Stimulated activated CD4-positive, alpha-beta T cell treated with anti-CD3 and anti-CD28 coated beads, Interleukin-1b, Interleukin-23, amount 100 ng/mL, for 4 hours (primary cell): Measurements from ENCODE around the gene CSNK1G2.

Experiments used
- DNase-seq, 2 donors: peaks; one replicate each; pipeline ENCODE4 v3.0.0-alpha.2; 2020; ENCODE audit warnings: low read depth in 2 of 2

Gene CSNK1G2

GRCh38 chr19:1918975-1919374, 22.0 kb upstream of the CSNK1G2 start:
- no peak for DNase-seq

DNA sequence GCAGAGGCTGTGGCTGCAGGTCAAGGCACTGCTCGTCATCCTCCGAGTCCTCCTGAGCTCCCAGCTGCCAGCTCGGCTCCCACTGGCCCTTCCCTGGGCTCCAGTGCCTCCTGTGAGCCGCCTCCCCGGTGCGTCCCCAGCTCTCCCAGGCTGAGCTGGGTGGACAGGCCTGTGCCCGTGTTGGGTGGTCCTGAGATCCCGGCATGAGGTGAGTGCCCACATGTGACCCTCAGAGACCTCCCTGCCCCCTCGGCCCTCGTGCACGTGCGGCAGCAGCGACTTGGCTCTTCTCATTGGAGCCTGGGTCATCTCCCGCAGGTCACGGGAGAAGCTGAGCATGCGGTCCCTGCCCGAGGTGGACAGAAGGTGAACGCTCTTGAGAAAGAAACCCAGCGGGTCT, 20.3 kb upstream of the CSNK1G2 start:
- DNase-seq, result no peak

DNA sequence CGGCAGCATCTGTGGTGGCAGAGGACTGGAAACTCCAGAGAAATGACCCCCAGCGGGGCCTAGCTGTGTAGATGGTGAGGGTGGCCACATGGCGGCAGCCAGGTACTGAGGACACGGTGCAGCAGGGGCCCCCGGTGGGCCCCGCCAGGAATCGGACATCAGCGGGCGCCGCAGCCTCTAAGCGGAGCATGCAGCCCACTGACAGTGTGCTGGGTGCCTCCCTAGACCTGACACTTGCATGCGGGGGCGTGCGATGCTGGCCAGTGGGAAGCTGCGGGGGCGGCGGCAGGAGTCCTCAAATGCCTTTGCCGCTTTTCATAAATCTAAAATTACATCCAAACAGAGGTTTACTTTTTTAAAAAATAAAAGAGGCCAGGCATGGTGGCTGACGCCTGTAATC, 19.6 kb upstream of the CSNK1G2 start:
- DNase-seq, result no peak

- DNase-seq, result no peak
Measured at GRCh38 chr19:1921825-1922224, 19.1 kb upstream of the CSNK1G2 start.

DNA sequence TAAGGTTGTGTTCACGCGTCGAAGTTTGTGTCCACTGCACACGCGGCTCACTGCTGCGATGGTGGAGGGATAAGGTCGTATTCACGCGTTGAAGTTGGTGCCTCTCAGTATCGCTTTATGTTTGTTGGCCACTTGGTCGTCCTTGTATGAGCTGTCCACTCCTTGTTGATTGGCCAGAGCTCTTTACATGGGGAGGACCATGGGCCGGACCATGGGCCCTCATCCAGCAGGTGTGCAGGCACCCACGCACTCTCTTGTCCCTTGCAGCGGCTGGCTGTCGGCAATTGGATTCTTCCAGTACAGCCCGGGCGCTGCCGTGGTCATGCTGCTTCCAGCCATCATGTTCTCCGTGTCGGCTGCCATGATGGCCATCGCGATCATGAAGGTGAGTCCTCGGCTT, 18.2 kb upstream of the CSNK1G2 start:
- DNase-seq, result no peak

GRCh38 chr19:1923319-1923718, 17.7 kb upstream of the CSNK1G2 start:
- peak in 1 of 2 donors; percentile 26 for DNase-seq

GRCh38 chr19:1924320-1924961, 16.5 kb upstream of the CSNK1G2 start:
- no peak for DNase-seq

DNA sequence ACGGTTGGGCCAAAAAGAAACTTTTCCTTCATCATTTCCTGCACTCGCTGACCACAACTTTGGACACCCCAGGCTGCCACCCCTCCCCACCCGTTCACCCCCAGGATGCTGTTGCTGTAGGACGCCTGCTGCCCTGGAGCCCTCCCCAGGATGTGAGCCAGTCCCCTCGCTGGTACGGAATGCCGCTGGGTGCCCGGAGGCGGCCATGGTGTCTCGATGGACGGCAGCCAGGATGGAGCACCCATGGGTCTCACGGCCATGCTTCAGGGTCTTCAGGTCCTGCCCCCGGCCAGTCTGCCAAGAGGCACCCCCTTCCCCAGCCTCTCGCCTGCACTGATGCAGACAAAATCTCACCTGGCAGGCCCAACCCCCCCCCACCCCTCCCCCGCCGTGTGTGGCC, 15.4 kb upstream of the CSNK1G2 start:
- DNase-seq, result no peak

DNA sequence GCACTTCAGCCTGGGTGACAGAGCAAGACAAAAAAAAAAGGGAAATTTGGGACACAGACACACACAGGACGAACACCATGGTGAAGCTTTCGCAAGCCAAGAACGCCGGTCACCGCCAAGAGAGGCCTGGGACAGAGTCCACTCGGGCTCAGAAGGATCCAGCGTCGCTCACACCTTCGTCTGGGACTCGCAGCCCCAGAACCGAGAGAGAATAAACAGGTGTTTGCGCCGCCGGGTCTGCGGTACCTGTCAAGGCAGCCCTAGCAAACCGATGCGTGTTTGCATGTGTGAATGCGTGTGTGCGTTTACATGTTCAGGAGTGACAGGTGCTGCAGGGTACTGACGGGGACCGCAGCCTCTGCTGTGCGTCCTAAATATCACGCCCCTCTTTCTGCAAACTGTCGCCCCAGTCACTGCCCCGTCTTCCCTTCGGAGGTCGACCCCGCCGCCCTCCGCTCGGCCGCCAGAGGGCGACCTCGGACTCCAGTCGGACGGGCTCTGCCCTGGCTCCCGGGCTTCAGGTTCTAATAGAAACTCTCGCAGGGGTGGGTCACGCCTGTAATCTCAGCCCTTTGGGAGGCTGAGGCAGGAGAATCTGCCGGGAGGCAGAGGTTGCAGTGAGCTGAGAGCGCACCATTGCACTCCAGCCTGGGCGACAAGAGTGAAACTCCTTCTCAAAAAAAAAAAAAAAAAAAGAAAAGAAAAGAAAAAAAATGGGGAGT, 11.8 kb upstream of the CSNK1G2 start:
- DNase-seq, result peak; percentile 80 to 84

GRCh38 chr19:1931445-1931844, 9.5 kb upstream of the CSNK1G2 start:
- no peak for DNase-seq

DNA sequence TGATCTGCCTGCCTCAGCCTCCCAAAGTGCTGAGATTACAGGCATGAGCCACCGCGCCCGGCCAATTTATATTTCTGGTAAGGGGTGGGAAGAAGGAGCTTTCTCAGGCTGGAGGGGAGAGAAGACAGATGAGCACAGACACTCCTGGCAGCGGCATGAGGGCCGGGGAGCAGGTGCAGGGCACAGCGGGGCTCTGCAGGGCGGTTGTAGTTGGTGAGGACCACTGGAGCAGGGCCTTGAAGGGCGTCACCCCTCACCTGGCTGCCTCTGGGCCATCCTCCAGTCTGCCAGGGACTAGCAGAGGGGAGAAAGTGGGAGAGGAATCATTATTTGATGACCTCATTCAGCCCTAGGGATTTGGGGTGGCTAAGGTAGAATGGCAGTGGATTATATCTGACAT, 8.6 kb upstream of the CSNK1G2 start:
- DNase-seq, result no peak

DNA sequence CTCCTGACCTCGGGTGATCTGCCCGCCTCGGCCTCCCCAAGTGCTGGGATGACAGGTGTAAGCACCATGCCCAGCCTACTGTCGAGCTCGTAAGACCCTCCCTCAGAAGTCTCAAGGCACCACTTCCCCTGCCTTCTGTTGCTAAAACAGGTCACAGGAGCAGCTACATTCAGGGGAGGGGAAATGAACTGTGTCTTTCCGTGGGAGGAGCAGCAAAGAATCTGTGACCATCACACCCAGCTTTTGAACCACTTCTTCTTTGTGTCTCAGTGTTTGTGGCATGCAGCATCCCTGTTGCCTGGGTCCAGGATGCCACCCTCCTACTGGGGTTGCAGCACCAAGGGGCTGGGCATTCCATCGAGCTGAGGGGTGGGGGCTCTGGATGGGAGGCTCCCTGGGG, 7.7 kb upstream of the CSNK1G2 start:
- no peak for DNase-seq

GRCh38 chr19:1933942-1934341, 7.0 kb upstream of the CSNK1G2 start:
- DNase-seq, result no peak

- DNase-seq, result no peak
Measured at GRCh38 chr19:1935484-1936208, 5.3 kb upstream of the CSNK1G2 start.

GRCh38 chr19:1936430-1936829, 4.5 kb upstream of the CSNK1G2 start:
- DNase-seq, result no peak

GRCh38 chr19:1936916-1937610, 3.9 kb upstream of the CSNK1G2 start:
- DNase-seq, result no peak

DNA sequence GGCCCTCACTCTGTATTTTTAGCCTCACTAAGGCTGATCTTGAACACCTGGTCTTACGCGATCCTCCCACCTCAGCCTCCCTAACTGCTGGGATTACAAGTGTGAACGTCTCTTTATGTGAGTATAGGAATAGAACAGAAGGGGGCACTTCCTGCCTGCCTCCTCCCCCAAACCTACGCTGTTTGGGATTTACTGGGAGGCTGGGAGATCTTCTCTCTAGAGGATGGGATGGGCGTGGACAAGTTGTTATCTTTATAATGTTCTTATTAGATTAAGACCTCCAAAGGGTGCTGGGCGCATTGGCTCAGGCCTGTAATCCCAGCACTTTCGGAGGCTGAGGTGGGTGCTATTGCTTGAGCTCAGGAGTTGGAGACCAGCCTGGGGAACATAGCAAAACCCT, 2.9 kb upstream of the CSNK1G2 start:
- DNase-seq, result no peak

- peak; percentile 39 to 54 for DNase-seq
Measured at GRCh38 chr19:1942078-1942933, 1.3 kb downstream of the CSNK1G2 start.

DNA sequence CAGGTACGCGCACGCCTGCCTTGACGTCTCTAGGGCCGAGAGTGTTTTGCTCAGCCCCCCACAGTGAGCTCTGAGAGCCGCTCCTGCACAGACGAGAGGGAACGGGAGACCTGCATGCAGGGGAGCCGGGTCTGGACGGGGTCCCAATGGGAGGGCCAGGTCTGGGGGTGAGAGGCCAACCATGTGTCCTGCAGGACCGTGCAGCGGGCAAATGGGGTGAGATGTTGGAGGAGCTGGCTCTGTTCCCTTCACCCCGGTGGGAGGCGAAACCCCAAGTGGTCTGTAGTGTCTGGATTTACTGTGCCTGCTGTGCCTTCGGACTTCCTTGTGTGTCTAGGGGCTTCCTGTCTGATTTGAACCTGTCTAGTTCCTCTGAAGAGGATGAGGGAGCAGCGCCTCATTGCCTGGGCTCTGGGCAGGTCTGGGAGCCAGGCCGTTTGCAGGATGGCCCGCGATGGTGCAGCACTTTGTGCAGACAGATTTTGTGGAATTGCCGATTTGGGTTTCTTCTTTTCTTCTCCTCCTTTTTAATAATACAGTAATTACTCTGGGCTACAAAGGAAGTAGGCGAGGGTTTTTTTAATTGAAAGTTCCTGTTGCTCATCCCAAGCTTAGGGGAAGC, 2.1 kb downstream of the CSNK1G2 start:
- DNase-seq, result no peak

GRCh38 chr19:1943661-1944087, 2.7 kb downstream of the CSNK1G2 start:
- DNase-seq, result no peak
